Astrocyte (in vitro differentiated cells and primary cell): Measurements from ENCODE around the gene CPEB4.

Experiments
- CTCF ChIP-seq: IDR thresholded peaks from 2 replicates; pipeline ENCODE4 v1.5.1; 2011; ENCODE audit warnings: low read depth, mild to moderate bottlenecking, inconsistent platforms, low read length, moderate library complexity; ENCODE audit not compliant: insufficient read depth
- EZH2 ChIP-seq: IDR thresholded peaks from 2 replicates; pipeline ENCODE4 v1.6.1; 2012; ENCODE audit warnings: mild to moderate bottlenecking, low read length, inconsistent platforms; ENCODE audit not compliant: insufficient read depth

- TF ChIP-seq CTCF, result no peak
- no peak for TF ChIP-seq EZH2
These were observed 58.2 kb downstream of the CPEB4 start for GRCh38 chr5:173946323-173946722.
